ENCODE results near the gene LEMD2.

- TF ChIP-seq CTCF (IDR thresholded peaks at IDR 0.05) (no peak), POLR2A (IDR thresholded peaks at IDR 0.05) (no peak)
Measured at GRCh38 chr6:33830635-33831240, 41.8 kb upstream of the LEMD2 start.

All from heart left ventricle (tissue), 13 donors.